Endothelial cell of hepatic sinusoid (primary cell): ENCODE measurements around the gene CX3CR1.
"Not testable (repeated sequence)": the region's sequence is repeated elsewhere in the genome, so short reads cannot be mapped to it uniquely, and the experiment has no call there.

Source experiments
- in situ Hi-C: cut with HindIII; loops from 2 replicates; pipeline ENCODE4 v1.10.0; 2017; ENCODE audit warnings: low sequenced_read_pairs

CX3CR1 gene

GRCh38 chr3:39268549-39268900 is 11.3 kb downstream of the CX3CR1 start:
- in situ Hi-C loops, result no loop called here

- in situ Hi-C loops, result no loop called here
Observed at GRCh38 chr3:39267631-39268548, 11.9 kb downstream of the CX3CR1 start.

- in situ Hi-C loops, result no loop called here
Observed at GRCh38 chr3:39264053-39264452, 15.8 kb downstream of the CX3CR1 start.

GRCh38 chr3:39263576-39263975 is 16.3 kb downstream of the CX3CR1 start:
- in situ Hi-C loops, result no loop called here

- in situ Hi-C loops, result no loop called here
Observed at GRCh38 chr3:39262846-39263245, 17.0 kb downstream of the CX3CR1 start.

GRCh38 chr3:39261726-39262125 is 18.1 kb downstream of the CX3CR1 start:
- in situ Hi-C loops, result no loop called here

GRCh38 chr3:39260957-39261356 is 18.9 kb downstream of the CX3CR1 start:
- in situ Hi-C loops, result no loop called here

- in situ Hi-C loops, result no loop called here
Observed at GRCh38 chr3:39260318-39260717, 19.5 kb downstream of the CX3CR1 start.

- in situ Hi-C loops, result no loop called here
Observed at GRCh38 chr3:39255503-39256325, 24.1 kb downstream of the CX3CR1 start.

- in situ Hi-C loops, result no loop called here
Observed at GRCh38 chr3:39254806-39255449, 24.9 kb downstream of the CX3CR1 start.

- in situ Hi-C loops, result no loop called here
Observed at GRCh38 chr3:39251576-39251975, 28.3 kb downstream of the CX3CR1 start.

- in situ Hi-C loops, result no loop called here
Observed at GRCh38 chr3:39250116-39250747, 29.6 kb downstream of the CX3CR1 start.

GRCh38 chr3:39249453-39250115 is 30.3 kb downstream of the CX3CR1 start:
- in situ Hi-C loops, result no loop called here

GRCh38 chr3:39241561-39241960 is 38.3 kb downstream of the CX3CR1 start:
- in situ Hi-C loops, result no loop called here

- in situ Hi-C loops, result no loop called here
Observed at GRCh38 chr3:39237027-39237426, 42.8 kb downstream of the CX3CR1 start.

- in situ Hi-C loops, result no loop called here
Observed at GRCh38 chr3:39234651-39235050, 45.2 kb downstream of the CX3CR1 start.

GRCh38 chr3:39232859-39233258 is 47.0 kb downstream of the CX3CR1 start:
- in situ Hi-C loops, result no loop called here

- in situ Hi-C loops, result no loop called here
Observed at GRCh38 chr3:39230453-39230852, 49.4 kb downstream of the CX3CR1 start.

GRCh38 chr3:39228496-39228895 is 51.3 kb downstream of the CX3CR1 start:
- in situ Hi-C loops, result no loop called here

GRCh38 chr3:39227596-39227995 is 52.2 kb downstream of the CX3CR1 start:
- in situ Hi-C loops, result not testable (repeated sequence)
